ENCODE measurements around the gene COX7A2L.

- TF ChIP-seq EZH2 (IDR thresholded peaks at IDR 0.05; ENCODE audit: insufficient read depth, low read length), result no peak
- TF ChIP-seq, protein P1, sequence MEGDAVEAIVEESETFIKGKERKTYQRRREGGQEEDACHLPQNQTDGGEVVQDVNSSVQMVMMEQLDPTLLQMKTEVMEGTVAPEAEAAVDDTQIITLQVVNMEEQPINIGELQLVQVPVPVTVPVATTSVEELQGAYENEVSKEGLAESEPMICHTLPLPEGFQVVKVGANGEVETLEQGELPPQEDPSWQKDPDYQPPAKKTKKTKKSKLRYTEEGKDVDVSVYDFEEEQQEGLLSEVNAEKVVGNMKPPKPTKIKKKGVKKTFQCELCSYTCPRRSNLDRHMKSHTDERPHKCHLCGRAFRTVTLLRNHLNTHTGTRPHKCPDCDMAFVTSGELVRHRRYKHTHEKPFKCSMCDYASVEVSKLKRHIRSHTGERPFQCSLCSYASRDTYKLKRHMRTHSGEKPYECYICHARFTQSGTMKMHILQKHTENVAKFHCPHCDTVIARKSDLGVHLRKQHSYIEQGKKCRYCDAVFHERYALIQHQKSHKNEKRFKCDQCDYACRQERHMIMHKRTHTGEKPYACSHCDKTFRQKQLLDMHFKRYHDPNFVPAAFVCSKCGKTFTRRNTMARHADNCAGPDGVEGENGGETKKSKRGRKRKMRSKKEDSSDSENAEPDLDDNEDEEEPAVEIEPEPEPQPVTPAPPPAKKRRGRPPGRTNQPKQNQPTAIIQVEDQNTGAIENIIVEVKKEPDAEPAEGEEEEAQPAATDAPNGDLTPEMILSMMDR (IDR thresholded peaks at IDR 0.05; ENCODE audit: insufficient read depth, low read depth, low read length), result no peak
These were observed 56.8 kb downstream of the COX7A2L start for GRCh38 chr2:42304059-42304713.
